ENCODE measurements around the gene MYCBP. TPM values are rescaled to one million over a fixed set of nuclear protein-coding genes. Genes with fewer than 3 reads are reported as not detected.
A peak's percentile ranks its signal among the peaks of the same experiment; 100 is the strongest.

The MYCBP gene
- polyA plus RNA-seq, 1 donor (not counting 4 experiments of a cell fraction or from before 2014, with no cell fraction given) = 39.9 TPM

- Histone ChIP-seq H3K9me1 (ENCODE audit: control insufficient read depth, extremely low read depth, insufficient read depth, low read length) (no peaks in the 10 kb centered on the region), H3K9me3 (ENCODE audit: control insufficient read depth, low read depth, low read length) (no peaks in the 10 kb centered on the region), H3K79me2 (ENCODE audit: control insufficient read depth, insufficient read depth, low read length) (no peaks in the 10 kb centered on the region), H2AFZ (ENCODE audit: control insufficient read depth, low read length) (no peak overlapping the region), H3K4me1 (ENCODE audit: control insufficient read depth, extremely low read depth, insufficient read depth, low read length) (no peaks in the 10 kb centered on the region), H3K4me3 (ENCODE audit: control insufficient read depth in 2 of 3, extremely low read depth in 1 of 3, insufficient read depth in 2 of 3, low read depth in 1 of 3, low read length in 3 of 3) (no peak overlapping the region), H3K4me2 (ENCODE audit: control insufficient read depth, extremely low read depth, insufficient read depth, low read depth, low read length) (no peak overlapping the region), H3K27me3 (ENCODE audit: control insufficient read depth, extremely low read depth, insufficient read depth, low read length) (no peaks in the 10 kb centered on the region), H4K20me1 (ENCODE audit: control insufficient read depth, extremely low read depth, insufficient read depth, low read length) (no peaks in the 10 kb centered on the region), H3K9ac (ENCODE audit: control insufficient read depth, extremely low read depth, insufficient read depth, low read length) (no peak overlapping the region), H3K36me3 (ENCODE audit: control insufficient read depth in 2 of 2, extremely low read depth in 1 of 2, insufficient read depth in 2 of 2, low read length in 2 of 2) (peaks cover 0 to 1% of the 10 kb centered on the region in 2 experiments), H3K27ac (ENCODE audit: control insufficient read depth, insufficient read depth, low read length) (no peak overlapping the region)
- no peak for TF ChIP-seq EZH2 (IDR thresholded peaks at IDR 0.05; ENCODE audit: low read length)
- peak in 2 of 3 experiments; percentile 10 to 11 for TF ChIP-seq CTCF (optimal IDR thresholded peaks at IDR 0.05 in 1 of 3, IDR thresholded peaks at IDR 0.05 in 1 of 3, conservative IDR thresholded peaks at IDR 0.05 in 1 of 3; ENCODE audit: extremely low read depth in 1 of 3, insufficient read depth in 2 of 3, low read length in 3 of 3)
- DNase-seq (ENCODE audit: low read depth, low spot score) (no peak), FAIRE-seq (no peak)
- dilution Hi-C loops (cut with MboI; ENCODE audit: extremely low pct_ligation_motif_present, low sequenced_read_pairs) = no loop called here
Measured at GRCh38 chr1:38891753-38892152, 18.6 kb upstream of the MYCBP start.

GRCh38 chr1:38889589-38889988 is 16.4 kb upstream of the MYCBP start:
- no peak overlapping the region for H3K4me3 ChIP-seq (ENCODE audit: control insufficient read depth in 2 of 3, extremely low read depth in 1 of 3, insufficient read depth in 2 of 3, low read depth in 1 of 3, low read length in 3 of 3)

More at GRCh38 chr1:38889589-38889988, 16.4 kb upstream of the MYCBP start:
- Histone ChIP-seq H3K36me3 (ENCODE audit: control insufficient read depth in 2 of 2, extremely low read depth in 1 of 2, insufficient read depth in 2 of 2, low read length in 2 of 2) (peaks cover 0 to 1% of the 10 kb centered on the region in 2 experiments), H3K79me2 (ENCODE audit: control insufficient read depth, insufficient read depth, low read length) (no peaks in the 10 kb centered on the region), H3K4me2 (ENCODE audit: control insufficient read depth, extremely low read depth, insufficient read depth, low read depth, low read length) (no peak overlapping the region), H3K4me1 (ENCODE audit: control insufficient read depth, extremely low read depth, insufficient read depth, low read length) (no peaks in the 10 kb centered on the region), H3K9ac (ENCODE audit: control insufficient read depth, extremely low read depth, insufficient read depth, low read length) (no peak overlapping the region), H2AFZ (ENCODE audit: control insufficient read depth, low read length) (no peak overlapping the region), H3K9me1 (ENCODE audit: control insufficient read depth, extremely low read depth, insufficient read depth, low read length) (no peaks in the 10 kb centered on the region), H3K27ac (ENCODE audit: control insufficient read depth, insufficient read depth, low read length) (no peak overlapping the region), H4K20me1 (ENCODE audit: control insufficient read depth, extremely low read depth, insufficient read depth, low read length) (no peaks in the 10 kb centered on the region), H3K9me3 (ENCODE audit: control insufficient read depth, low read depth, low read length) (no peaks in the 10 kb centered on the region), H3K27me3 (ENCODE audit: control insufficient read depth, extremely low read depth, insufficient read depth, low read length) (no peaks in the 10 kb centered on the region)
- DNase-seq (ENCODE audit: low read depth, low spot score) = no peak
- dilution Hi-C loops (cut with MboI; ENCODE audit: extremely low pct_ligation_motif_present, low sequenced_read_pairs) = no loop called here
- TF ChIP-seq CTCF (optimal IDR thresholded peaks at IDR 0.05 in 1 of 3, IDR thresholded peaks at IDR 0.05 in 1 of 3, conservative IDR thresholded peaks at IDR 0.05 in 1 of 3; ENCODE audit: extremely low read depth in 1 of 3, insufficient read depth in 2 of 3, low read length in 3 of 3) = no peak
- no peak for TF ChIP-seq EZH2 (IDR thresholded peaks at IDR 0.05; ENCODE audit: low read length)
- FAIRE-seq = no peak

Measured in keratinocyte (primary cell).